ENCODE results near the gene C15orf62. TPM values are rescaled to one million over a fixed set of nuclear protein-coding genes. Genes with fewer than 3 reads are reported as not detected.

Gene C15orf62
- total RNA-seq, 5 donors from 2014 or later (not counting 1 experiment from before 2014, with no cell fraction given) = 0.60 to 3.2 (median 2.4) TPM

DNA sequence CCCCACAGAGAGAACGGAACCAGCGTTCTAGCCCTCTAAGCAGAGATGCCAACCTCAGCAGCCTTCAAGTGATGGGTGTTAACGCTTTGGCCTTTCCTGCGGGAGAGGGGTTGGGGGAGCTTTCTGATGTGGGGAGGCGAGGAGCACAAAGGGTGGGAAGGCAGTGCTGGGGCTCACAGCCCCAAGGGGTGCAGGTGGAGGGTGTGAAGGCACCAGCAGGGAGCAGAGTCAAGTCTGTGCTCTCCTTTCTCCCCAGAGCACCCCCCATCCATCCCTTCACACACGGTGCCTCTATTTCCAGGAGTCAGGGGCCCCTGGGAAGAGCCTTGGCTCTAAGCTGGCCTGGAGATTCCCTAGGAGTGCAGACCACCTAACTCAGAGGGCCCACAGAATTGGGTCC, 4.1 kb downstream of the C15orf62 start:
- Histone ChIP-seq H3K27me3 (replicated peaks in 1 of 2; ENCODE audit: control insufficient read depth in 2 of 2, extremely low read depth in 1 of 2, insufficient read depth in 2 of 2, low read length in 1 of 2) (no peaks in the 10 kb centered on the region), H3K27ac (ENCODE audit: low read length) (no peak overlapping the region), H3K9me3 (no peaks in the 10 kb centered on the region), H3K4me1 (ENCODE audit: control insufficient read depth in 1 of 2, extremely low read depth in 1 of 2, insufficient read depth in 2 of 2, low read length in 2 of 2) (peaks cover 7 to 32% of the 10 kb centered on the region in 2 experiments), H3K36me3 (ENCODE audit: control insufficient read depth in 2 of 2, extremely low read depth in 1 of 2, insufficient read depth in 1 of 2, low read length in 1 of 2) (peaks cover 8 to 68% of the 10 kb centered on the region in 2 donors), H3K4me3 (ENCODE audit: control insufficient read depth in 1 of 2, extremely low read depth in 1 of 2, low read length in 1 of 2) (no peak overlapping the region)
- ChIA-PET POLR2A (interaction anchor here in 1 of 2 donors (0.5 kb wide), 1 partner anchor 49 kb away, joined by 6 read pairs; no protein-coding TSS in a partner anchor), CTCF (interaction anchor here (0.5 to 1.0 kb wide), 2 partner anchors 11 to 33 kb away, joined by 4 read pairs; no protein-coding TSS in a partner anchor)
- ATAC-seq (replicated peaks in 1 of 4) (no peak), DNase-seq (no peak)
- Mint-ChIP-seq H3K27me3 (no peaks in the 10 kb centered on the region), H3K36me3 (peaks cover 19% of the 10 kb centered on the region), H3K4me3 (no peak overlapping the region), H3K9me3 (no peaks in the 10 kb centered on the region), H3K4me1 (peaks cover 15 to 22% (median 19%) of the 10 kb centered on the region in 3 donors), H3K27ac (no peak overlapping the region)
- 89% methylated on average over 3 of the region's 6 CpGs for WGBS (ENCODE audit: insufficient coverage)

DNA sequence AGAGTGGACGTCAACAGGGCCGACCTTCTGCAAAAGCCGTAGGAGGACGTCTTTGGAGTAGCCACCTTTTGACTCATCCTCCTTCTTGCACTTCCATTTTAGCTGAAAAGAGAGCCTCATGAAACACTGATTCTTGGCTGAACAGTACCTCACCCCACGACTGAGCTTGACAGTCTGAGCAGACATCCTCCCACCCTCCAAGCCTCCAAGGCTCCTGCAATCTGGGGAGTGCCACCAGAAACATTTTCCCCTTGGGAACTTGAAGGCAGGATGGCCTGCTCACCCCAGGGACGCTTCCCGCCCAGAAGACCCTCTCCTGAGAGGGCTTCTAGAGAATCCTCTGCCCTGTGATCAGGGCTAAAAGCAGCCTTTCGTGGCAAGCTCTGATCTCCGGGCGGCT, 5.2 kb downstream of the C15orf62 start:
- Histone ChIP-seq H3K27ac (ENCODE audit: low read length) (no peak overlapping the region), H3K36me3 (ENCODE audit: control insufficient read depth in 2 of 2, extremely low read depth in 1 of 2, insufficient read depth in 1 of 2, low read length in 1 of 2) (peaks cover 14 to 78% of the 10 kb centered on the region in 2 donors), H3K4me1 (ENCODE audit: control insufficient read depth in 1 of 2, extremely low read depth in 1 of 2, insufficient read depth in 2 of 2, low read length in 2 of 2) (peaks cover 0 to 21% of the 10 kb centered on the region in 2 experiments), H3K27me3 (replicated peaks in 1 of 2; ENCODE audit: control insufficient read depth in 2 of 2, extremely low read depth in 1 of 2, insufficient read depth in 2 of 2, low read length in 1 of 2) (no peaks in the 10 kb centered on the region), H3K9me3 (no peaks in the 10 kb centered on the region), H3K4me3 (ENCODE audit: control insufficient read depth in 1 of 2, extremely low read depth in 1 of 2, low read length in 1 of 2) (no peak overlapping the region)
- peaks cover 4 to 11% (median 8%) of the 10 kb centered on the region in 3 donors for H3K4me1 Mint-ChIP-seq
- POLR2A ChIA-PET = no interaction called here
- H3K36me3 Mint-ChIP-seq = peaks cover 25% of the 10 kb centered on the region
- CTCF ChIA-PET = interaction anchor here in 1 of 2 donors (1.0 kb wide), 1 partner anchor 10 kb away, joined by 4 read pairs; no protein-coding TSS in a partner anchor
- no peak overlapping the region for H3K4me3 Mint-ChIP-seq
- DNase-seq (no peak), ATAC-seq (replicated peaks in 1 of 4) (no peak)
- no peaks in the 10 kb centered on the region for H3K9me3 Mint-ChIP-seq
- WGBS (ENCODE audit: insufficient coverage) = no CpG with 5 or more reads among the region's 10 CpGs
- H3K27me3 Mint-ChIP-seq = no peaks in the 10 kb centered on the region
- no peak overlapping the region for H3K27ac Mint-ChIP-seq

DNA sequence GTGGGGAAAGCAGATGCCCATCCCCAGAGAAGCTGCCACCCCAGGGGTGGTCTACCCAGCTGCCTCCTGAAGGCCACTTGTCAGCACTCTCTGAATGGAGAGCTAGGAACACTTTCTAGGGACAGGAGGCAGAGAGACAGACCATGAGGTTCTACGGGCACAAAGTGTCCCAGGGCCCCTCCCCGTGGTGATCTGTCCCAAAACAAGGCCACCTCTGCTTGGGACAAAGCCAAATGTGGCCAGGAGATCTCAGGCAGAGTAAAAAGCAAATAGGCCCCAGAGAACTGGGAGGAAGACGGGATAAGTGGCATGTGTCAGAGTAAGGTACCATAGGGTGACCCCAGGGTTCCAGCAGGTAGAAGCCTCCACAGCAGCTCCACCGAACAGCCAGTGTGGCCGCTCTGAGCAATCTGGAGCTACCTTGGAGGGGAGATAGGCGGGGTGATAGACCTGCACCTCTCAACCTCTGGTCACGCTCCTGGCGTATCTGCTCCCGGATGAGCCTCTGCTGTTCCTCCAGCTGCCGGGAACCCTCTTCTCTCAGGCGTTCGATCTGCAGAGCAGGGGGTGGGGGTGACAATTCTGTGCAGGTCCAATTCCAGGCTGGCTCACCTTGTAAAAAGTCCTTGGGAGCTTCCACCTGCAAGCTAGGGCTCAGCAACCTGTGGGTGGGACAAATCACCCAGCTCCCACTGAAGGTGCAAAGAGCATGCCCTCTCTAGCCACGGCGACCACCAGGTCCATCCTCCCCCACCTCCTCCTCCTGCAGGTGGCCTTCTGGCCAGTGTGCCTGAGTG, 6.2 kb downstream of the C15orf62 start:
- no peaks in the 10 kb centered on the region for H3K27me3 ChIP-seq (replicated peaks in 1 of 2; ENCODE audit: control insufficient read depth in 2 of 2, extremely low read depth in 1 of 2, insufficient read depth in 2 of 2, low read length in 1 of 2)
- DNase-seq (no peak), ATAC-seq (replicated peaks in 1 of 4) (no peak)
- H3K27ac ChIP-seq (ENCODE audit: low read length) = no peak overlapping the region
- ChIA-PET POLR2A (interaction anchor here (0.6 to 1.0 kb wide), 2 partner anchors 32 to 186 kb away, joined by 3 to 4 read pairs; no protein-coding TSS in a partner anchor), CTCF (interaction anchor here (0.6 to 1.2 kb wide), 6 partner anchors 32 to 187 kb away, joined by 3 to 9 read pairs (median 6); no protein-coding TSS in a partner anchor)
- WGBS (ENCODE audit: insufficient coverage) = 93% methylated on average over 12 of the region's 14 CpGs
- Mint-ChIP-seq H3K27me3 (no peaks in the 10 kb centered on the region), H3K36me3 (peaks cover 25% of the 10 kb centered on the region), H3K4me3 (no peak overlapping the region), H3K4me1 (peaks cover 0 to 7% (median 5%) of the 10 kb centered on the region in 3 donors), H3K9me3 (no peaks in the 10 kb centered on the region), H3K27ac (no peak overlapping the region)
- no peaks in the 10 kb centered on the region for H3K9me3 ChIP-seq
- peaks cover 14 to 73% of the 10 kb centered on the region in 2 donors for H3K36me3 ChIP-seq (ENCODE audit: control insufficient read depth in 2 of 2, extremely low read depth in 1 of 2, insufficient read depth in 1 of 2, low read length in 1 of 2)
- peaks cover 0 to 16% of the 10 kb centered on the region in 2 experiments for H3K4me1 ChIP-seq (ENCODE audit: control insufficient read depth in 1 of 2, extremely low read depth in 1 of 2, insufficient read depth in 2 of 2, low read length in 2 of 2)
- H3K4me3 ChIP-seq (ENCODE audit: control insufficient read depth in 1 of 2, extremely low read depth in 1 of 2, low read length in 1 of 2) = no peak overlapping the region

DNA sequence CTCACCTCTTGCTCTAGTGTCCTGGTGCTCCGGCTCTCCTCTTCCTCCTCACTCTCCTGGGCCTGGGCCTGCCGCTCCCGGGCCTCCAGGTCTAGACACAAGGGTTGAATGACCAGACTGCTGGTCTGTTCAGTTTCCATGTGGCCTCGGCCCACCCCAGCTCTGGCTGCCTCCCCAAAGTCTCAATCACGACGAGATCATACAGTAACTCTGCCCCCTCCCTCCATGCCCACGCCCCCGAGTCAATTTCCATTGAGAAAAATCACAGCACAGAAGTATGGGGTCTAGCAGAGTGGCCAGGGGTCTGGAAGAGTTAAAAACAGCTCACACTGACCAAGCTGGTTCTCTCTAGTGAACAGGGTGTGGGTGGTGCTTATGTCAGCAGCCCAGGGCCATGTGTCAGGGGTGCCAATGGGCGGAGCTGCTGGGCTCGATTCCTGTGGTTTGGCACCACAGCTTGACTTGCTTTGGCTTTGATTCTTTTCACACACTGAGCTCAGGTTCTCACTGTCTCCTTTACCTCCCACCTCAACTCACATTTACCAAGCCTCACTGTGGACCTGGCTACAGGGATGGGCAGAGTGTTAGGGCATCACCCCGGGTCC, 6.9 kb downstream of the C15orf62 start:
- peak; percentile 31 to 80 (median 68) for ATAC-seq (replicated peaks in 1 of 4)

DNA sequence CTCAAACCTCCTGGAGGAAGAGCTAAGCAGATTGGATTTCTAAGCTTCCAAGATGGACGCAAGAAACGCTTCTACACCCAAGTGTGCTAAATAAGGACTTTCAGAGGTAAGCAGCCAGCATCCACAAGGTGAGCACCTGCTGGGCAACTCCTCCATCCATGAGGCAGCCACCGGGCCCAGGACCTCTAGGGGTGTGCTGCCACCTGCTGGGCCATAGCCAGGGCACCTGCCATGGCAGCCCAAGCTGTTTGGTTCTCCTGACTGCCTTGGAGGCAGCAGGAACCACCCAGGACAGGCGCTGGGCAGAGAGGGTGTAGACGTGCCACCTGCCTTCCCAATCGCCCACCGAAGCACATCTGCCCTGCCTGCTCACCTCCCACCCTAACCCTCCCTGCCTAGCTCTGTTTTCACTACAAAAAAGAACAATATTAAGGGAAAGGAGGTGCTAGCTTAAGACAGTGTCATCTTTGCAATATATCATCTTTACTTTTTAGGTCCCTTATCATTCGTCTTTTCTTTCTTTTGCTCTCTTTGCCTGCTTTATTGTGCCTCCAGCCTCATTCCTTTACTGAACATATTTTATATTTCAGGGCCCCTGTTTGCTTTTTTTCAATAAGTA, 12.9 kb downstream of the C15orf62 start:
- Histone ChIP-seq H3K9me3 (no peaks in the 10 kb centered on the region), H3K36me3 (ENCODE audit: control insufficient read depth in 2 of 2, extremely low read depth in 1 of 2, insufficient read depth in 1 of 2, low read length in 1 of 2) (peaks cover 10 to 21% of the 10 kb centered on the region in 2 donors), H3K4me1 (ENCODE audit: control insufficient read depth in 1 of 2, extremely low read depth in 1 of 2, insufficient read depth in 2 of 2, low read length in 2 of 2) (peaks cover 3 to 15% of the 10 kb centered on the region in 2 experiments), H3K4me3 (ENCODE audit: control insufficient read depth in 1 of 2, extremely low read depth in 1 of 2, low read length in 1 of 2) (no peak overlapping the region), H3K27ac (ENCODE audit: low read length) (no peak overlapping the region), H3K27me3 (replicated peaks in 1 of 2; ENCODE audit: control insufficient read depth in 2 of 2, extremely low read depth in 1 of 2, insufficient read depth in 2 of 2, low read length in 1 of 2) (no peaks in the 10 kb centered on the region)
- Mint-ChIP-seq H3K9me3 (no peaks in the 10 kb centered on the region), H3K4me1 (peaks cover 16 to 22% (median 18%) of the 10 kb centered on the region in 3 donors), H3K27ac (peak overlapping the region in 1 of 2 donors; percentile 55), H3K4me3 (no peak overlapping the region), H3K36me3 (peaks cover 8% of the 10 kb centered on the region), H3K27me3 (no peaks in the 10 kb centered on the region)
- ChIA-PET POLR2A (interaction anchor here (0.5 to 1.1 kb wide), 4 partner anchors 29 to 268 kb away, joined by 3 to 4 read pairs (median 4); no protein-coding TSS in a partner anchor), CTCF (interaction anchor here (0.6 to 2.0 kb wide), 23 partner anchors 13 to 218 kb away, joined by 3 to 15 read pairs (median 5); partner anchors contain the start of genes C15orf62 (in 1 of the 2), CCDC32 (in 1 of the 2), DNAJC17 (in 1 of the 2) and RAD51 (in 1 of the 2))
- 56% methylated on average over 4 of the region's 8 CpGs for WGBS (ENCODE audit: insufficient coverage)
- ATAC-seq (replicated peaks in 1 of 4) = peak; percentile 90 to 96 (median 94)
- DNase-seq = peak; percentile 60 to 85 (median 73)

More for the DNA sequence above, 6.9 kb downstream of the C15orf62 start:
- Histone ChIP-seq H3K27ac (ENCODE audit: low read length) (peak overlapping the region; percentile 10), H3K9me3 (no peaks in the 10 kb centered on the region), H3K27me3 (replicated peaks in 1 of 2; ENCODE audit: control insufficient read depth in 2 of 2, extremely low read depth in 1 of 2, insufficient read depth in 2 of 2, low read length in 1 of 2) (no peaks in the 10 kb centered on the region), H3K4me3 (ENCODE audit: control insufficient read depth in 1 of 2, extremely low read depth in 1 of 2, low read length in 1 of 2) (no peak overlapping the region), H3K4me1 (ENCODE audit: control insufficient read depth in 1 of 2, extremely low read depth in 1 of 2, insufficient read depth in 2 of 2, low read length in 2 of 2) (peaks cover 0 to 16% of the 10 kb centered on the region in 2 experiments), H3K36me3 (ENCODE audit: control insufficient read depth in 2 of 2, extremely low read depth in 1 of 2, insufficient read depth in 1 of 2, low read length in 1 of 2) (peaks cover 14 to 70% of the 10 kb centered on the region in 2 donors)
- H3K36me3 Mint-ChIP-seq = peaks cover 25% of the 10 kb centered on the region
- CTCF ChIA-PET = interaction anchor here (0.6 to 1.2 kb wide), 10 partner anchors 8 to 187 kb away, joined by 3 to 9 read pairs (median 5); partner anchors contain the start of gene C15orf62 (in 1 of the 2)
- H3K27me3 Mint-ChIP-seq = no peaks in the 10 kb centered on the region
- H3K27ac Mint-ChIP-seq = peak overlapping the region in 1 of 2 donors; percentile 52
- DNase-seq = peak in 29 of 35 experiments; percentile 22 to 75 (median 53)
- POLR2A ChIA-PET = interaction anchor here (0.6 to 1.0 kb wide), 3 partner anchors 32 to 187 kb away, joined by 3 to 4 read pairs (median 4); no protein-coding TSS in a partner anchor
- 98% methylated on average over 4 of the region's 11 CpGs for WGBS (ENCODE audit: insufficient coverage)
- H3K4me1 Mint-ChIP-seq = peaks cover 0 to 7% (median 5%) of the 10 kb centered on the region in 3 donors
- H3K9me3 Mint-ChIP-seq = no peaks in the 10 kb centered on the region
- H3K4me3 Mint-ChIP-seq = no peak overlapping the region
